ENCODE data around the gene STRIP2.
A peak's percentile ranks its signal among the peaks of the same experiment; 100 is the strongest.

Gene STRIP2

GRCh38 chr7:129497156-129497555, 62.9 kb downstream of the STRIP2 start:
- no peak for TF ChIP-seq CTCF (IDR thresholded peaks at IDR 0.05; ENCODE audit: borderline replicate concordance, control extremely low read depth, extremely low read depth, insufficient read depth, missing control alignments)
- in situ Hi-C loops (cut with MboI; ENCODE audit: low sequenced_read_pairs, unreplicated experiment): no loop called here

GRCh38 chr7:129498021-129498420, 63.8 kb downstream of the STRIP2 start:
- in situ Hi-C loops (cut with MboI; ENCODE audit: low sequenced_read_pairs, unreplicated experiment): no loop called here
- no peak for TF ChIP-seq CTCF (IDR thresholded peaks at IDR 0.05; ENCODE audit: borderline replicate concordance, control extremely low read depth, extremely low read depth, insufficient read depth, missing control alignments)

More at GRCh38 chr7:129497156-129497555, 62.9 kb downstream of the STRIP2 start:
- no peak for DNase-seq (ENCODE audit: low spot score)

GRCh38 chr7:129499999-129500398, 65.8 kb downstream of the STRIP2 start:
- no peak for TF ChIP-seq CTCF (IDR thresholded peaks at IDR 0.05; ENCODE audit: borderline replicate concordance, control extremely low read depth, extremely low read depth, insufficient read depth, missing control alignments)
- DNase-seq (ENCODE audit: low spot score): no peak
- in situ Hi-C loops (cut with MboI; ENCODE audit: low sequenced_read_pairs, unreplicated experiment): no loop called here

More at GRCh38 chr7:129498021-129498420, 63.8 kb downstream of the STRIP2 start:
- DNase-seq (ENCODE audit: low spot score): no peak

- no peak for TF ChIP-seq CTCF (IDR thresholded peaks at IDR 0.05; ENCODE audit: borderline replicate concordance, control extremely low read depth, extremely low read depth, insufficient read depth, missing control alignments)
- in situ Hi-C loops (cut with MboI; ENCODE audit: low sequenced_read_pairs, unreplicated experiment): no loop called here
- DNase-seq (ENCODE audit: low spot score): peak; percentile 95
These were observed 67.8 kb downstream of the STRIP2 start, which contains the start of gene SMKR1 for GRCh38 chr7:129501760-129502707. TSS of gene SMKR1 (plus strand) at chr7:129502531. CDS start at chr7:129502825, 294 bp downstream.

GRCh38 chr7:129502708-129503685, 68.8 kb downstream of the STRIP2 start:
- TF ChIP-seq CTCF (IDR thresholded peaks at IDR 0.05; ENCODE audit: borderline replicate concordance, control extremely low read depth, extremely low read depth, insufficient read depth, missing control alignments): no peak
- DNase-seq (ENCODE audit: low spot score): no peak
- in situ Hi-C loops (cut with MboI; ENCODE audit: low sequenced_read_pairs, unreplicated experiment): no loop called here

GRCh38 chr7:129503725-129504124, 69.5 kb downstream of the STRIP2 start:
- DNase-seq (ENCODE audit: low spot score): no peak
- no peak for TF ChIP-seq CTCF (IDR thresholded peaks at IDR 0.05; ENCODE audit: borderline replicate concordance, control extremely low read depth, extremely low read depth, insufficient read depth, missing control alignments)
- in situ Hi-C loops (cut with MboI; ENCODE audit: low sequenced_read_pairs, unreplicated experiment): no loop called here
